Stomach (tissue), 9 donors: ENCODE data around the gene MRPS2. TPM values are rescaled to one million over a fixed set of nuclear protein-coding genes. Genes with fewer than 3 reads are reported as not detected.

Experiments used
- DNase-seq, 2 donors: peaks; one replicate each; pipeline versions ENCODE4 v3.0.0 to v3.0.0-alpha.2; 2013 to 2019
- H3K27ac ChIP-seq, 5 donors: fragments of 200-600 bp in 4 of 5; sonication (generic) in 4 of 5; one replicate each; pipeline ENCODE4 v1.5.1; 2013 to 2019; ENCODE audit warnings: mild to moderate bottlenecking in 1 of 5, moderate library complexity in 1 of 5
- H3K27me3 ChIP-seq, 3 donors: fragments of 200-600 bp; sonication (generic); one replicate each; pipeline ENCODE4 v1.5.1; 2017 to 2019; ENCODE audit warnings: mixed run types in 1 of 3
- H3K36me3 ChIP-seq, 4 donors: fragments of 200-600 bp; sonication (generic); 1 replicate in 3 of 4; 2 replicates in 1 of 4; pipeline ENCODE4 v1.5.1; 2016 to 2019
- H3K4me1 ChIP-seq, 4 donors: fragments of 200-600 bp; sonication (generic); one replicate each; pipeline ENCODE4 v1.5.1; 2016 to 2019
- H3K4me3 ChIP-seq, 4 donors: fragments of 200-600 bp; sonication (generic) in 3 of 4; one replicate each; pipeline ENCODE4 v1.5.1; 2016 to 2019; ENCODE audit warnings: mild to moderate bottlenecking in 1 of 4
- H3K9me3 ChIP-seq, 4 donors: fragments of 200-600 bp; sonication (generic); one replicate each; pipeline ENCODE4 v1.5.1; 2016 to 2019
- CTCF ChIP-seq, 7 experiments: fragments of 450-650 bp in 4 of 7; fragments of 200-600 bp in 3 of 7; sonication (generic) in 3 of 7; IDR thresholded peaks; one replicate each; pipeline ENCODE4 v1.5.1; 2016 to 2019; ENCODE audit warnings: antibody characterized with exemption in 7 of 7, control low read depth in 2 of 7, mild to moderate bottlenecking in 1 of 7
- EP300 ChIP-seq: sonication (generic); formaldehyde crosslinking; IDR thresholded peaks from one replicate; pipeline ENCODE4 v1.6.1; 2017; ENCODE audit warnings: antibody characterized with exemption
- POLR2A ChIP-seq, 4 donors: fragments of 450-650 bp; IDR thresholded peaks; one replicate each; pipeline ENCODE4 v1.6.1; 2016; ENCODE audit warnings: antibody characterized with exemption in 4 of 4, control low read depth in 2 of 4, mild to moderate bottlenecking in 1 of 4, moderate library complexity in 1 of 4
- POLR2AphosphoS5 ChIP-seq, 3 donors: sonication (generic); formaldehyde crosslinking; IDR thresholded peaks; one replicate each; pipeline ENCODE4 v1.6.1; 2016; ENCODE audit warnings: antibody characterized with exemption in 3 of 3
- WGBS, 5 donors: extraction: QIAGEN DNeasy Blood & Tissue Kit in 3 of 5; methylation state at CpG; one replicate each; pipeline versions ENCODE4 v1.1.5 to v1.1.7; 2013 to 2018; 5-methylcytosine and 5-hydroxymethylcytosine counted together
- intact Hi-C: fragments of 100-400 bp; cut with DNase I; formaldehyde crosslinking; loops from one replicate; pipeline ENCODE4 v1.15.1; 2023; ENCODE audit warnings: low total_unique reads
- polyA plus RNA-seq, 3 donors: library from polyadenylated mRNA; stranded (reverse); fragments of 200-250 nt; gene quantifications; one replicate each; pipeline ENCODE4 v1.2.3, GENCODE V29; 2013
- total RNA-seq, 5 donors: library from RNA; depleted of rRNA; stranded (reverse); fragments of >200 nt; gene quantifications; one replicate each; pipeline versions ENCODE4 v1.1.0 to v1.2.3, GENCODE V29; 2014 to 2016
- donor health status: healthy with polysubstance abuse.
- donor health status: Bipolar disorder and iron deficiency.
- donor health status: healthy.

Gene MRPS2
- total and polyA plus RNA-seq, 8 donors = 1.8 to 54.7 (median 40.1) TPM

- WGBS, 5 donors = 90 to 94% (median 94%) methylated on average over 27 of the region's 27 CpGs
- DNase-seq = no peak
Measured at GRCh38 chr9:135492886-135493669, 7.4 kb upstream of the MRPS2 start.

GRCh38 chr9:135494791-135495559 is 5.5 kb upstream of the MRPS2 start:
- WGBS, 5 donors = 83 to 85% (median 84%) methylated on average over 23 to 30 of the region's 30 CpGs

More at GRCh38 chr9:135492886-135493669, 7.4 kb upstream of the MRPS2 start:
- Histone ChIP-seq H3K4me1 (no peaks in the 10 kb centered on the region), H3K27me3 (no peaks in the 10 kb centered on the region), H3K27ac (no peak overlapping the region), H3K9me3 (no peaks in the 10 kb centered on the region), H3K36me3 (peaks cover 0 to 31% (median 22%) of the 10 kb centered on the region in 4 donors), H3K4me3 (no peak overlapping the region)
- no peak for TF ChIP-seq POLR2AphosphoS5 (IDR thresholded peaks at IDR 0.05)
- TF ChIP-seq CTCF (IDR thresholded peaks at IDR 0.05) = no peak
- no peak for TF ChIP-seq EP300
- no peak for TF ChIP-seq POLR2A (IDR thresholded peaks at IDR 0.05)
- intact Hi-C loops = no loop called here

GRCh38 chr9:135498381-135499126 is 1.9 kb upstream of the MRPS2 start:
- 74 to 83% (median 79%) methylated on average over 13 to 15 of the region's 15 CpGs for WGBS, 5 donors
- H3K4me3 ChIP-seq = no peak overlapping the region
- TF ChIP-seq POLR2AphosphoS5 (IDR thresholded peaks at IDR 0.05) = no peak
- TF ChIP-seq EP300 = no peak
- TF ChIP-seq CTCF (IDR thresholded peaks at IDR 0.05) = no peak
- no peak for TF ChIP-seq POLR2A (IDR thresholded peaks at IDR 0.05)
- no peak for DNase-seq
- intact Hi-C loops = no loop called here
- H3K4me1 ChIP-seq = peaks cover 19 to 39% (median 33%) of the 10 kb centered on the region in 4 donors
- no peaks in the 10 kb centered on the region for H3K27me3 ChIP-seq
- no peaks in the 10 kb centered on the region for H3K9me3 ChIP-seq
- H3K27ac ChIP-seq = no peak overlapping the region
- peaks cover 11 to 20% (median 17%) of the 10 kb centered on the region in 4 donors for H3K36me3 ChIP-seq

More at GRCh38 chr9:135494791-135495559, 5.5 kb upstream of the MRPS2 start:
- TF ChIP-seq POLR2AphosphoS5 (IDR thresholded peaks at IDR 0.05) (no peak), POLR2A (IDR thresholded peaks at IDR 0.05) (no peak), EP300 (no peak), CTCF (IDR thresholded peaks at IDR 0.05) (no peak)
- DNase-seq = no peak
- Histone ChIP-seq H3K4me1 (peaks cover 5 to 12% (median 10%) of the 10 kb centered on the region in 4 donors), H3K9me3 (no peaks in the 10 kb centered on the region), H3K27ac (no peak overlapping the region), H3K4me3 (no peak overlapping the region), H3K36me3 (peaks cover 0 to 12% (median 3%) of the 10 kb centered on the region in 4 donors), H3K27me3 (no peaks in the 10 kb centered on the region)
- intact Hi-C loops = no loop called here
